ENCODE measurements around the gene SMARCD1.

DNA sequence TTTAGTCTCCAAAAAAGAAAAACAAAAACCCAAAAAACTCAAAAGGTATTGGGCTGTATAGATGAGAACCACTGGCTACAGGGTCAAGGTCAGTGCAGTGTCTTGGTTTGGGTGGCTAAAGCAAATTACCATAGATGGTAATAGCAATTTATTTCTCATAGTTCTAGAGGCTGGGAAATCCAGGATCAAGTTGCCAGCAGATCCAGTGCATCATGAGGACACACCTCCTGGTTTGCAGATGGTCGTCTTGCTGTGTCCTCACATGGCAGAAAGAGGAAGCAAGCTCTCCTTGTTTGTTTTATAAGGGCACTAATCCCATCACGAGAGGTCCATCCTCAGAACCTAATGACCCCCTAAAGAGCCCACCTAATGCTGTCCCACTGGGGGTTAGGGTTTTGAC, 38.1 kb downstream of the SMARCD1 start:
- TF ChIP-seq, protein P1, sequence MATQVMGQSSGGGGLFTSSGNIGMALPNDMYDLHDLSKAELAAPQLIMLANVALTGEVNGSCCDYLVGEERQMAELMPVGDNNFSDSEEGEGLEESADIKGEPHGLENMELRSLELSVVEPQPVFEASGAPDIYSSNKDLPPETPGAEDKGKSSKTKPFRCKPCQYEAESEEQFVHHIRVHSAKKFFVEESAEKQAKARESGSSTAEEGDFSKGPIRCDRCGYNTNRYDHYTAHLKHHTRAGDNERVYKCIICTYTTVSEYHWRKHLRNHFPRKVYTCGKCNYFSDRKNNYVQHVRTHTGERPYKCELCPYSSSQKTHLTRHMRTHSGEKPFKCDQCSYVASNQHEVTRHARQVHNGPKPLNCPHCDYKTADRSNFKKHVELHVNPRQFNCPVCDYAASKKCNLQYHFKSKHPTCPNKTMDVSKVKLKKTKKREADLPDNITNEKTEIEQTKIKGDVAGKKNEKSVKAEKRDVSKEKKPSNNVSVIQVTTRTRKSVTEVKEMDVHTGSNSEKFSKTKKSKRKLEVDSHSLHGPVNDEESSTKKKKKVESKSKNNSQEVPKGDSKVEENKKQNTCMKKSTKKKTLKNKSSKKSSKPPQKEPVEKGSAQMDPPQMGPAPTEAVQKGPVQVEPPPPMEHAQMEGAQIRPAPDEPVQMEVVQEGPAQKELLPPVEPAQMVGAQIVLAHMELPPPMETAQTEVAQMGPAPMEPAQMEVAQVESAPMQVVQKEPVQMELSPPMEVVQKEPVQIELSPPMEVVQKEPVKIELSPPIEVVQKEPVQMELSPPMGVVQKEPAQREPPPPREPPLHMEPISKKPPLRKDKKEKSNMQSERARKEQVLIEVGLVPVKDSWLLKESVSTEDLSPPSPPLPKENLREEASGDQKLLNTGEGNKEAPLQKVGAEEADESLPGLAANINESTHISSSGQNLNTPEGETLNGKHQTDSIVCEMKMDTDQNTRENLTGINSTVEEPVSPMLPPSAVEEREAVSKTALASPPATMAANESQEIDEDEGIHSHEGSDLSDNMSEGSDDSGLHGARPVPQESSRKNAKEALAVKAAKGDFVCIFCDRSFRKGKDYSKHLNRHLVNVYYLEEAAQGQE (IDR thresholded peaks at IDR 0.05; ENCODE audit: insufficient read depth in 1 of 2, low read depth in 2 of 2, low read length in 1 of 2) = no peak
- TF ChIP-seq, protein P2, sequence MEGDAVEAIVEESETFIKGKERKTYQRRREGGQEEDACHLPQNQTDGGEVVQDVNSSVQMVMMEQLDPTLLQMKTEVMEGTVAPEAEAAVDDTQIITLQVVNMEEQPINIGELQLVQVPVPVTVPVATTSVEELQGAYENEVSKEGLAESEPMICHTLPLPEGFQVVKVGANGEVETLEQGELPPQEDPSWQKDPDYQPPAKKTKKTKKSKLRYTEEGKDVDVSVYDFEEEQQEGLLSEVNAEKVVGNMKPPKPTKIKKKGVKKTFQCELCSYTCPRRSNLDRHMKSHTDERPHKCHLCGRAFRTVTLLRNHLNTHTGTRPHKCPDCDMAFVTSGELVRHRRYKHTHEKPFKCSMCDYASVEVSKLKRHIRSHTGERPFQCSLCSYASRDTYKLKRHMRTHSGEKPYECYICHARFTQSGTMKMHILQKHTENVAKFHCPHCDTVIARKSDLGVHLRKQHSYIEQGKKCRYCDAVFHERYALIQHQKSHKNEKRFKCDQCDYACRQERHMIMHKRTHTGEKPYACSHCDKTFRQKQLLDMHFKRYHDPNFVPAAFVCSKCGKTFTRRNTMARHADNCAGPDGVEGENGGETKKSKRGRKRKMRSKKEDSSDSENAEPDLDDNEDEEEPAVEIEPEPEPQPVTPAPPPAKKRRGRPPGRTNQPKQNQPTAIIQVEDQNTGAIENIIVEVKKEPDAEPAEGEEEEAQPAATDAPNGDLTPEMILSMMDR (IDR thresholded peaks at IDR 0.05) = no peak
- TF ChIP-seq POLR2AphosphoS5 (IDR thresholded peaks at IDR 0.05; ENCODE audit: low read depth, low read length) = no peak

Data from Panc1 (cell line).